GM12875 (cell line): ENCODE measurements around the gene MIS12.

Experiments
- H3K4me3 ChIP-seq: one replicate; pipeline ENCODE4 v1.5.1; 2011; ENCODE audit warnings: low read depth, low read length, control low read depth
- TF ChIP-seq, protein P1 (sequence below): IDR thresholded peaks from 2 replicates; pipeline ENCODE4 v1.5.1; 2011; ENCODE audit warnings: low read depth, mild to moderate bottlenecking, control low read depth, inconsistent platforms, low read length, moderate library complexity, borderline replicate concordance; ENCODE audit not compliant: insufficient read depth

Gene MIS12, protein sequence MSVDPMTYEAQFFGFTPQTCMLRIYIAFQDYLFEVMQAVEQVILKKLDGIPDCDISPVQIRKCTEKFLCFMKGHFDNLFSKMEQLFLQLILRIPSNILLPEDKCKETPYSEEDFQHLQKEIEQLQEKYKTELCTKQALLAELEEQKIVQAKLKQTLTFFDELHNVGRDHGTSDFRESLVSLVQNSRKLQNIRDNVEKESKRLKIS

DNA sequence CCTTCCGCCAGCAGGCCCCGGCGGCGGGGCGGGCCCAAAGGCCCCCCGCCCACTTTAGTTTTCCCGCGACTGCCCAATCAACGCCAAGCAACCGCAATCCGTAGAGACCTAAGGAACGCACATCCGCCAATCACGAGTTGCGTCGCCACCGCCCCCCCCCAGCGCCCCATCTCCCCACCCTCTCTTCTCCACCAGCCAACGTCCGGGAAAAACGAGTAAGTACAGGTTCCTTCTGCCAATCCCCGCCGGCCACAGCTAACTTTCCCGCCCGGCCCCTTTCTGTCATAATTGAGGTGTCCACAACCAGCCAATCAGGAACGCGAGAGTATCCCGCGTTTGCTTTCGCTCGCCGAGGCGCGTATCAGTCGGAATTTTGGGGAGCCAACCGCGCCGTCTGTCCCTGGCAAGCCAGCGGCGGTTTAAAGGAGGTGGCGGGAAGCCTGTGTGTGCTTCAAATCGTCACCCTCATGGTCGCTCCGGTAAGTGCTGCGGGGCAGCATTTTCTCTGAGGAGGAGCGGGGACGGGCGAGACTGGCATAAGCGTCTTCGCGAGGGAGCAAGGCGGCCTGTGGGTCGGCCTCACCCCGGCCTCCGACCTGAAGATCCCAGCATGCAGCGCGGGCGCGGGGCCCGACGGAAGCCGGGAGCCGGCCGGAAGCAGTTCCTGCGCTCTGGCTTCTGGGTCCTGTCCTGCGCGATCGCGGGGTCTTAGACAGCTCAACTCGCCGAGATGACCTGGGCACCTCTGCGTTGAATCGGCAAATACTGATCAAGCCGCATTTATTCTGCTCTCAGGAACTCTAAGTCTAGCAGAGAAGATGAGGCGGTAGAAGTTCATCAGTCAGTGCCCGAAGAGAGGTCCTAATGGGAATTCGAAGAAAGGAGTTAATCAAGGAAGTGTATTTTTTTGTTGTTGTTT is at the start of gene MIS12:
Gene MIS12, plus strand, starts transcription at position 361 of the 919 bp plus-strand sequence. CDS start 2,297 bp downstream, outside the sequence.
- peak within 1 kb of the TSS; percentile 89 for H3K4me3 ChIP-seq
- TF ChIP-seq, protein P1, sequence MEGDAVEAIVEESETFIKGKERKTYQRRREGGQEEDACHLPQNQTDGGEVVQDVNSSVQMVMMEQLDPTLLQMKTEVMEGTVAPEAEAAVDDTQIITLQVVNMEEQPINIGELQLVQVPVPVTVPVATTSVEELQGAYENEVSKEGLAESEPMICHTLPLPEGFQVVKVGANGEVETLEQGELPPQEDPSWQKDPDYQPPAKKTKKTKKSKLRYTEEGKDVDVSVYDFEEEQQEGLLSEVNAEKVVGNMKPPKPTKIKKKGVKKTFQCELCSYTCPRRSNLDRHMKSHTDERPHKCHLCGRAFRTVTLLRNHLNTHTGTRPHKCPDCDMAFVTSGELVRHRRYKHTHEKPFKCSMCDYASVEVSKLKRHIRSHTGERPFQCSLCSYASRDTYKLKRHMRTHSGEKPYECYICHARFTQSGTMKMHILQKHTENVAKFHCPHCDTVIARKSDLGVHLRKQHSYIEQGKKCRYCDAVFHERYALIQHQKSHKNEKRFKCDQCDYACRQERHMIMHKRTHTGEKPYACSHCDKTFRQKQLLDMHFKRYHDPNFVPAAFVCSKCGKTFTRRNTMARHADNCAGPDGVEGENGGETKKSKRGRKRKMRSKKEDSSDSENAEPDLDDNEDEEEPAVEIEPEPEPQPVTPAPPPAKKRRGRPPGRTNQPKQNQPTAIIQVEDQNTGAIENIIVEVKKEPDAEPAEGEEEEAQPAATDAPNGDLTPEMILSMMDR = no peak

DNA sequence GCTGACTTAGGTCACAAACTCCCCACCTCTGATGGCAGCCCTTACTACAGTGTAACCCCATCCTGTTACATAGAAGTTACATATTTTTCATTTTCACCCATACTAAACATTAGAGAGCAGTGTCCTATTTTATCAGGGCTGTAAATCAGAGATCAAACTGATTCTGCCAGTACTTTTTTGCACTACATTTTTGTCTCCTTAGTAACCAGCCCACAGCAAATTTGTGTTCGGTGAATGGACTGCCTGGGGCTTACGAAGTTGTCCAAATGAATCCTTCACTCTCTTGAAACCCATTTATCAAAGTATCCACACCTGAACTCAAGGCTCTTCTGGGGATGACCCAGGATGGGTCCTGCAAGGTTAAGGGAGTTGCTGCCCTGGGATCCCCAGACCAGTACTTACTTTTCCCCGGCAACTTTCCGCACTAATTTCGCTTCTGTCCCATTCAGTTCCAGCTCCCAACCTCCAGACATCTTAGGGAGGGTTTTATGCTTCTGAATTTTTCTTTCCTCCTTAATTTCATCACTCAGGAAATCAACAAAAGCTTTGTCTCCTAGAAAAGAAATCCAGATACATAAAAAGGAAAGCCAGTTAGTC is 48.5 kb upstream of the MIS12 start:
- H3K4me3 ChIP-seq = peak overlapping the region; percentile 71
- TF ChIP-seq, protein P1 = no peak

DNA sequence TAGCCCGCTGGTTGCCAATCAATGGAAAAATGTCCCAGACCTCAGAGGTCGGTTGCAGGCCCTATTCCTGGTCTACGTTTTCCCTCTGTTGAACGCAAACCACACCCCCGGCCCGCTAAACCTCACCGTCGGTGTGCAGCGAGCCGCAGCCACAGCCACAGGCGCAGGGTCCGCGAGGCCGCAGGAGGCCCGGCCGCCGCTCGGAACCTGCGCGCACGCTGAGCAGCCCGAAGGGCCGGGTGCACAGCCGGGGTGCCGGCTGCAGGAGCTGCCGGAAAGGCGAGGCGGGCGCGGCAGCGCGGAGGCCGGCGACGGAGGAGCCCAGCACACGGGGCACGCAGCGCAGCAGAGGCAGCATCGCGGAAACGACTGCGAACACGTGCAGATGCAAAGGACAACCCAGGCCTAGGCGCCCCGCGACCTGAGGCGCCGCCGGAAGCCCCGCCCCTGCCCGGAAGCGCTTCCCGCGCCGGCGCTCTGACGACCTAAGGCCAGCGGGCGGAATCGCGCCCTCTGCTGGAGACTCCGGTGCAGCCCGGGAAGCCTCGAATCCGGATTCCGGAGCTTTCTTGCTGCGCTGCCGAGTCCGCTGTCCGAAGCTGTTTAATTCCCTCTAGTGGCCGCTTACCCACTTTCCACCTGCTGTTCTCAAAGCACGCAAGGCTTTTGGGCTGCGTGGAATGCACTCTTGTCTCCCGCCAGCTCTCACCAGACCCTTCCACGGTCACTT is 47.5 kb upstream of the MIS12 start, which contains the start of gene C1QBP:
Gene C1QBP, minus strand, starts transcription at position 440 of the 730 bp plus-strand sequence. Its CDS starts 82 bp downstream, at position 358.
- peak within 1 kb of the TSS; percentile 71 for H3K4me3 ChIP-seq
- TF ChIP-seq, protein P1 = peak; percentile 97

DNA sequence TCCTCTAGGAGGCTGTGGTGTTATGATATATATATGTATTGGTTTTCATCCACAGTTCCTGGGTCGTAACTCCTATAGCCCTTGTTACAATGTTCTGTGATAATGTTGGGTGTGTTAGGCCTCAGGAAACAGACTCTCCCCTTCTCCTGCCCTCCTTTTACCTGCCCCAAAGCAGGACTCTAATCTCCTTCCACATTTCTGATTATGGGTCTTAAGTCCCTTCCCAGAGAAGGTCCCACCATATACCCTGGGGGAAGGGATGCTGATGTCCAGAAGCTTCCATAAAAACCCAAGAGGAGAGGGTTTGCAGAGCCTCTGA is 47.0 kb upstream of the MIS12 start:
- TF ChIP-seq, protein P1 = no peak
- H3K4me3 ChIP-seq = no peak overlapping the region

DNA sequence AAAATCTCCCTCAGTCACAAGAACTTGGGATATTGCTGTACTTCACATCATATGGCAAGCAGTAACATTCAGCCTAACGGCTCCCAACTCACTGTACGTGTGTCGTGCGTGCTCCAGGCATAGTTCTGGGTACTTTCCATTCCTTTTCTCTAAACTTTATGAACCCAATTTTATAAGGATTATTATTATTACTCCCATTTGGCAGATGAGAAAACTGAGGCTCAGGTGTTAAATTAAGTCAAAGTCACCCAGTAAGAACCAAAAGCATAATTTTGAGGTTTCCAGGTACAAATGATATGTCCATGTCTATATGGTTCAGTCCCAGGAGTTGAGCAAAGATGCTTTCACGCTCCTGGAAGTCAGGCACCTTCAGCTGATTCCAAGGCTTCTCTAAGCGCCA is 42.6 kb upstream of the MIS12 start:
- TF ChIP-seq, protein P1 = no peak
- H3K4me3 ChIP-seq = no peak overlapping the region

DNA sequence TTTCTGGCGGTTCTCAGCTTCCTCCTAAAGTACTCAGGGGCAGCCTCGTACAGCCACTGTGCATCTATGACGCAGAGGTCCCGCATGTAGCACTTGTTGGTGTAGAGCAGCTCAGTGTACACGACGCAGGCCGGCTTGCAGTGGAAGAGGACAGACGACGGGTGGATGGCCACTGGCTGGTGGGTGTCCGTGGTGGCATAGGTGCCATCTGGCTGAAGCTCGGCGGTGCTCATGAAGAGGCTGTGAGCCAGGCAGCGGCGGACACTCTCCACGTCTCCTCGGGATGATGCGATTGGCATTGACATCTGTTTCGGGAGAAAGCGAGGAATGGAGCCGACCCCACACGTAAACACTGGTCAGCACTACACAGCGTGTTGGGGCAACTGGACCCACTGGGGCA is 42.2 kb upstream of the MIS12 start:
- no peak overlapping the region for H3K4me3 ChIP-seq
- TF ChIP-seq, protein P1 = no peak
